Measurements from ENCODE around the gene LHPP.

The LHPP gene

GRCh38 chr10:124449170-124450011 lies 12.2 kb upstream of the LHPP start:
- Histone ChIP-seq H3K27me3 (peaks cover 100% of the 10 kb centered on the region), H3K4me1 (ENCODE audit: control insufficient read depth in 1 of 2, insufficient read depth in 1 of 2, low read depth in 1 of 2, low read length in 1 of 2) (no peaks in the 10 kb centered on the region), H3K4me3 (ENCODE audit: low read depth in 1 of 2, low read length in 1 of 2) (no peak overlapping the region), H3K36me3 (no peaks in the 10 kb centered on the region), H3K27ac (no peak overlapping the region), H3K9me3 (no peaks in the 10 kb centered on the region)
- no peak for TF ChIP-seq CTCF (IDR thresholded peaks at IDR 0.05)

GRCh38 chr10:124450012-124450782 lies 11.4 kb upstream of the LHPP start, which contains the start of gene NKX1-2:
TSS of gene NKX1-2 (minus strand) at chr10:124450035. CDS start at chr10:124449943, 92 bp downstream.
- Histone ChIP-seq H3K9me3 (no peaks in the 10 kb centered on the region), H3K4me1 (ENCODE audit: control insufficient read depth in 1 of 2, insufficient read depth in 1 of 2, low read depth in 1 of 2, low read length in 1 of 2) (no peaks in the 10 kb centered on the region), H3K27me3 (peaks cover 100% of the 10 kb centered on the region), H3K27ac (no peak within 1 kb of the TSS), H3K36me3 (no peaks in the 10 kb centered on the region), H3K4me3 (ENCODE audit: low read depth in 1 of 2, low read length in 1 of 2) (no peak within 1 kb of the TSS)
- TF ChIP-seq CTCF (IDR thresholded peaks at IDR 0.05) = no peak

GRCh38 chr10:124450783-124451057 lies 10.9 kb upstream of the LHPP start:
- Histone ChIP-seq H3K9me3 (no peaks in the 10 kb centered on the region), H3K36me3 (no peaks in the 10 kb centered on the region), H3K4me1 (ENCODE audit: control insufficient read depth in 1 of 2, insufficient read depth in 1 of 2, low read depth in 1 of 2, low read length in 1 of 2) (no peaks in the 10 kb centered on the region), H3K27ac (no peak overlapping the region), H3K4me3 (ENCODE audit: low read depth in 1 of 2, low read length in 1 of 2) (no peak overlapping the region), H3K27me3 (peaks cover 100% of the 10 kb centered on the region)
- TF ChIP-seq CTCF (IDR thresholded peaks at IDR 0.05) = no peak

GRCh38 chr10:124451276-124451675 lies 10.3 kb upstream of the LHPP start:
- Histone ChIP-seq H3K9me3 (no peaks in the 10 kb centered on the region), H3K36me3 (no peaks in the 10 kb centered on the region), H3K27ac (no peak overlapping the region), H3K4me3 (ENCODE audit: low read depth in 1 of 2, low read length in 1 of 2) (no peak overlapping the region), H3K27me3 (peaks cover 100% of the 10 kb centered on the region), H3K4me1 (ENCODE audit: control insufficient read depth in 1 of 2, insufficient read depth in 1 of 2, low read depth in 1 of 2, low read length in 1 of 2) (no peaks in the 10 kb centered on the region)
- no peak for TF ChIP-seq CTCF (IDR thresholded peaks at IDR 0.05)

GRCh38 chr10:124453960-124454610 lies 7.5 kb upstream of the LHPP start:
- TF ChIP-seq CTCF (IDR thresholded peaks at IDR 0.05) = no peak
- no peaks in the 10 kb centered on the region for H3K36me3 ChIP-seq
- H3K27ac ChIP-seq = no peak overlapping the region
- H3K4me3 ChIP-seq (ENCODE audit: low read depth in 1 of 2, low read length in 1 of 2) = no peak overlapping the region
- peaks cover 97% of the 10 kb centered on the region for H3K27me3 ChIP-seq
- H3K9me3 ChIP-seq = no peaks in the 10 kb centered on the region
- H3K4me1 ChIP-seq (ENCODE audit: control insufficient read depth in 1 of 2, insufficient read depth in 1 of 2, low read depth in 1 of 2, low read length in 1 of 2) = no peaks in the 10 kb centered on the region
